Mesenteric fat pad (tissue), 1 donor: ENCODE results near the gene SORCS1. TPM values are rescaled to one million over a fixed set of nuclear protein-coding genes. Genes with fewer than 3 reads are reported as not detected.
"Not testable (repeated sequence)": the region's sequence is repeated elsewhere in the genome, so short reads cannot be mapped to it uniquely, and the experiment has no call there.

Source experiments
- DNase-seq: peaks from one replicate; pipeline ENCODE4 v3.0.0-alpha.2; 2020; ENCODE audit warnings: low spot score
- total RNA-seq: library from RNA; stranded (reverse); fragmentation: NEBNext Ultra II Directional; extraction: Animal tissue kit (Norgen Biotek cat#: 25700); gene quantifications from one replicate; pipeline ENCODE4 v1.2.1, GENCODE V29; 2021
- donor health status: DM: yes; HTN: yes; CAD: no.

SORCS1 gene
- total RNA-seq, 1 donor from 2014 or later: 0.16 TPM

DNA sequence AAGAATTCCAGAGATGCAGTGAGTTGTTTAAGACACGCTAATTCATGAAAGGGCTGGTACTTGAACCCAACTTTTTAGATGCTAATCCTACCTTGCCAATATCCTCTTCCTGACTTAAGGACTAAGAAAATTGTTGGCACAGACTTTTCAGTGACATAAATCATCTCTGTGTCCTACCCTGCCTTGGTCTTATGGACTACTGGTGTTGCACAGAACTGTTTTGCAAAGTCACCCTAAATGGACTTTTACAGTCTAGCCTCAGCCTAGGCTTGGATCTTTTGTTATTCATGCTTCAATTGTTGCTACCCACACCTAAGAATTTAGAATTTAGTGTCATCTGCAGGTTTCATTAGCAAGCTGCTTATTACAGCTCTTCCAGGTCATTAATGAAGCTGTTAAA, 112.7 kb downstream of the SORCS1 start:
- no peak for DNase-seq

DNA sequence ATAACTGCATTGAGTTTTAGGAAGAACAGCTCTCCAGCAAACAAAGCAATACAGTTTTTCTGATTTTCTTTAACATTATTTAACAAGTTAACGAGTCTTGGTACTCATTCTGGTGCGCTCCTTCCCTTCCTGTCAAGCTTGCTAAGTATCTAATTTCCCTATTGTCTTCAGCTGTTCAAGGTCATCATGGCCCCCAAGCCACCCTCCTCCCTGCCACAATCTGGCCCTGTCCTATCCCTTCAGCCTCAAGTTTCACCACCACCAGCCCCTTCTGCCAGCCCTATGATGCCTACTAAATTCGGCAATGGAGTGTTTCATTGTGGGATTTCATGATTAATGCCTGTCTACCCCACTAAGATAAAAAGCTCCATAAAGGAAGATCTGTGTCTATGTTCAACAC, 121.0 kb downstream of the SORCS1 start:
- DNase-seq: no peak

DNA sequence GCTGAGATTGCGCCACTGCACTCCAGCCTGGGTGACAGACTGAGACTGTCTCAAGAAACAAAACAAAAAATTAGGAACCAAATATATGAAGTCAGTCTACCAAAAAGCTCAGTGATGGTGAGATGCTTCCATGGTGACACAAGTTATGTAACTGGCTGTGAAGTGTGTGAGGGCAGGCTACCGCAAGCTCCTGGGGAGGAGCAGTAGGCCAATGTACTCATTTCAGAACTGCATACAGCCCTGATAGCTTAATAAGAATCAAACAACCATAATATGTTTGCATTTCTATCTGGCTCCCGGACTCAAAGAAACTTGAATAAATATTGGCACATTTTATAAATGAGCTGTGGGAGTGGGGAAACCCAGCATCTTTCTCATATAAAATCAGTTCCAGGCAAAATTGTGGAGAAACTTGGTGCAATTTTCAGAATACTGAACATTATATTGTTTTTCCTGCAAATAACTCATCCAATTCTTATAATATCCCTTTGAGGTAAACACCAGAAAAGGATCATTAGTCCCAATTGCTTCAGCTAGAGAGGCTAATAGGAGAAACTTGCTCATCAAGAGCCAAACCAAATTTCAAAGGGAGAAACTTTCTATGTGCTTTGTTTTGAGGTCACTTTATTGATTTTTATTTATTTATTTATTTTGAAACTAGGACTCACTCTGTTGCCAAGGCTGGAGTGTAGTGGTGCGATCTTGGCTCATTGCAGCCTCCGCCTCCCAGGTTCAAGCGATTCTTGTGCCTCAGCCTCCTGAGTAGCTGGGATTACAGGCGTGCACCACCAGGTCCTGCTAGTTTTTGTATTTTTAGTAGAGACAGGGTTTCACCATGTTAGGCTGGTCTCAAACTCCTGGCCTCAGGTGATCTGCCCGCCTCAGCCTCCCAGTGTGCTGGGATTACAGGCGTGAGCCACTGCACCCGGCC, 127.0 kb downstream of the SORCS1 start:
- no peak for DNase-seq

DNA sequence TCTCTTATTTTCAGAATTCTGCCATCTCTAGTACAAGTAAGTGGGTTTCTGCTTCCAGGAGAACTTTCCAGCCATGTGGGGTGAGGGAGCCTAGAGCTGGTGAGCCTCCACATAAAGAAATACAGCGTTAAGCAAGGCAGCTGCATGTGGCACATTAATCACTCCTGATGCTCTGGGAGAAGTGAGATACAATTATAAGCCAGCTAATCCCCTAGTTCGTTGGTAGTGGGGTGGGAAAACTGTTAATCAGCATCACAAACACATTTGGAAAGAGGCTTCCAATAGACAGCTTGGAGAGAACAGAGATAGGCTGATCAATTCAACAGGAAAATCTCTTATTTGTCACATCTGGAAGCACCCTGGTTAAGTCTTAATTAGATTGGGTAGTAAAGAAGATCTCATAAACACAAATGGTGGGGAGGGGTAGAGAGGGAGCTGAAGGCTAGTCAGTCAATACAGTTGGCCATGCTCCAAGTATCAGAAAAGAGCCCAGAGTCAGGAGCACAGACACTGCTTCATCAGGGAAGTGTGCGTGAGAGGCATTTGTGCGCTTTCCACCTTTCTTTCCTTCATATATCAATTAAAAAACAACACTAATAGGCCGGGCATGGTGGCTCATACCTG, 130.6 kb downstream of the SORCS1 start:
- no peak for DNase-seq

DNA sequence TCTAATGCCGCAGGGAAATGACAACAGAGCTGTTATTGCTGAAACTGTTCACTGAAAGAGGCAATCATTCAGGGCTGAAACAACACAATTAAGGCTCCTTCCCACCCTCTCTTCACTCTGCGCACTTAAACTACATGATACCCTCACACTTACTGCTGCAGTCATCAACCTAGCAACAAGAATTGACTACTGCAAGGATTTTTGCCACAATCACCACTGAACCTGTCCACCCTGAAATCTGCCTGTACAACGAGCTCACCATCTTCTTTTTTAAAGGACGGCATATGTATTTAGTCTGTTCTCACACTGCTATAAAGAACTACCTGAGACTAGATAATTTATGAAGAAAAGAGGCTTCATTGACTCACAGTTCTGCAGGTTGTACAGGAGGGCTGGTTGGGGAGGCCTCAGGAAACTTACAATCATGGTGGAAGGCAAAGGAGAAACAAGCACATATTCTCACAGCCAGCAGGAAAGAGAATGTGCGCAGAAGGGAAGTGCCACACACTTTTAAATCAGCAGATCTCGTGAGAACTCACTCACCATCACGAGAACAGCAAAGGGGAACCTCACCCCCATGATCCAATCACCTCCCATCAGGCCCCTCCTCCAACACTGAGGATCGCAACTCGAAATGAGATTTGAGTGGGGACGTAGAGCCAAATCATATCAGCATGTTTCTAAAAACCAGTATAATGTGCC, 131.7 kb downstream of the SORCS1 start:
- DNase-seq: no peak

DNA sequence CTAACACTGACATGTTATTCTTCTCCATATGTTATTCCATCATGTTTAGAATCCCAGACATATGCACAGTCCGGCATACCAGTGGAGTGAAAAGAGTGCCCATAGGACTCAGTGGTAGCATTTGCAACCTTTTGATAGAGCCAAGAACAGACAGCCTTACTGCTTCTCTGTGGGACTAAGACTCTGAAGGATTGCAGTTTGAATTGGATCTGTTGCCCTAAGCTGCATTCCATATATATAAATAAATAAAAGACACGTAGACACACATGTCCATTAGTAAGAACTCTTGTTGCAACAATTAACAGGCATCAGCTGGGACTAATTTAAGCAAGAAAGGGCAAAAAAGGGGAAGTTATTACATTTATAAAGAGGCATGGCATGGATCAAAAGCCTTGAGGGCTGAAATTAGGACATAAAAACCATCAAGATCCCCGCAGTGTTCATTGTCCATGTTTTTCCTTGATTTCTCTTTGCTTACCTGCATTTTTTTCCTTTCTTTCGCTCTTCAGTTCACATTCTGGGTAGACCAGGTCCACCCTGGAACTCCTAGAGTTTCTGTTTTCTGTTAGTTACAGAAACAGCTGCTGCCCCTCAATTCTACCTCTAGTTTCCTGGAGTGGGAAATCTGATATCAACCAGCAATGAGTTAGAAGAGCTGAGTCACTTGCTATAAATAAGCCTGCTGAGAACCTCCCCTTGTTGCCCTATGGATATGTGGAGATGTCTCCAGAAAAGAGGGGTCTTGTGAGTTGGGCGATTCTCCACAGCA, 132.4 kb downstream of the SORCS1 start:
- no peak for DNase-seq

DNA sequence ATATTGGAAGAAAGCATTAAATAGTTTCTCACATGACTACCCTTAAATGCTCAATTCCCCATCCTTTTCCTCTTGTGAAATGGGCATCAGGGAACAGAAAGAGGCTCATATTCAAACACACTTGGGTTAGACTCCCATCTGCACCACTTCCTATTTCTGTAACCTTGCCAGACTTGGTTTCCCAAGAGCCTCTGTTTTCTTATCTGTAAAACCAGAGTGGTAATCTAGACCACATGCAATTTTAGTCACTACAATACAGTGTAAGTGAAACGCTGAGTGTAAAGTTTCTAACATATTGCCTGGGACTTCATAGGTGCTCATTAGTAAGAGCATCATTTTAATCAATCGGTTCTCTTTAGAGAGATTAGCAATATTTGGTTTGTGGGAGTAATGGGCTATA, 136.3 kb downstream of the SORCS1 start:
- DNase-seq: no peak

DNA sequence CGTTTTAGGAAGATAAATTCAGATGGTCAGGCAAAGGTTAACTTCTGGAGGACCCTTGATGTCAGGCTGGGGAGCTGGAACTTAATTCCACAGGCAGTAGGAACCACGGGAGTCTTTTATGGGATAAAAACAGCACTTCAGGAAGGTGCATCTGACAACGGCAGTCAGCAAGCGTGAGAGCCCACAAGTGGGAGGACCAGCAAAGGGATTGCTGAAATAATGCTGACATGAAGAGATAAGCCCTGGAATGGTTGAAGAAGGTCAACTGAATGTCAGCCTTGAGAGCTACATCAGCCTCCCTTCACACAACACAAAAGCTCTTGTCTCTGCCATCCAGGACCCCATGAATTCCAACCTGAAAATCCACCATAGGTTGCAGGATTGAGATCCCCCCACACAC, 138.8 kb downstream of the SORCS1 start:
- DNase-seq: no peak

DNA sequence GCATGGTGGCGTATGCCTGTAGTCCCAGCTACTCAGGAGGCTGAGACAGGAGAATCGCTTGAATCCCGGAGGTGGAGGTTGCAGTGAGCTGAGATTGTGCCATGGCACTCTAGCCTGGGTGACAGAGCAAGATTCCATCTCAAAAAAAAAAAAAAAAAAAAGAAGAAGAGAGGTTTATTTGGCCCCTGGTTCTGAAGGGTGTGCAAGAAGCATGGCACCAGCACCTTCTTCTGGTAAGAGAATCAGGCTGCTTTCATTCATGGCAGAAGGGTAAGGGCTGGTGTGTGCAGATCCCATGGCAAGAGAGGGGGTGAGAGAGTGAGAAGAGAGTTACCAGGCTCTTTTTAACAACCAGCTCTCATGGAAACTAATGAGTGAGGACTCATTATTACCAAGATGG, 140.5 kb downstream of the SORCS1 start:
- not testable (repeated sequence) for DNase-seq

DNA sequence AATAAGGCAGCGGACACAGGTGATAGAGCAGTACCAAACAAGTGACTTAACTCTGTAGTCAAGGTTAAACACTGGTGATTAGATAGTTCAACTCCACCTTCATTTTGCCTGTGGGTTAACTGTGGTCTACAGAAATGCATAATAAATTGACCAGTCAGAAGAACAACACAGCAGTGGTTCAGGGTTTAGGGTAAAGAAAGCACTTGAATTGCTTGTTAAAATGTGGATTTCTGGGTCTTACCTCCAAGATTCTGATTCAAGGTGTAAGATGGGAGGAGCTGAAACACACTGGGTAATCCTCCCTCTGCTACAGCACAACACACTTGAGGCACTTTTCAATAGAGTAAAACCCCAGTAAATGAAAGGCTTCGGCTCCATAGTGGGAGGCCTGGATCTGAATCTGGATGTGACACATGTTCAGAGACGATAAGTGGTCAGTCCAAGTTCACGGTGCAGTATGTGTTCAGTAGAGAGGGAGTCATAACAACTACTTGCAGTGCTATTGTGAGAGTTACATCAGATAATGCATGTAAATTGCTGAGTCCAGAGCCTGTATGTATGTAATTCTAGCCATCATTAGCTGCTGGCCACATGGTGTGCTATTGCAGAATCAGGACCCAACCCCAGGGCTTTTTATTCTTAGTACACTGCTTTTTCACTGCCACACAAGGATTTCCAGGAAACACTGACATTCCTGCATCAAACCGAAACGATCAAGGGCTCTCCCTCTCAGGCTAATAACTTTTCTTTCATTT, 141.7 kb downstream of the SORCS1 start:
- DNase-seq: no peak

DNA sequence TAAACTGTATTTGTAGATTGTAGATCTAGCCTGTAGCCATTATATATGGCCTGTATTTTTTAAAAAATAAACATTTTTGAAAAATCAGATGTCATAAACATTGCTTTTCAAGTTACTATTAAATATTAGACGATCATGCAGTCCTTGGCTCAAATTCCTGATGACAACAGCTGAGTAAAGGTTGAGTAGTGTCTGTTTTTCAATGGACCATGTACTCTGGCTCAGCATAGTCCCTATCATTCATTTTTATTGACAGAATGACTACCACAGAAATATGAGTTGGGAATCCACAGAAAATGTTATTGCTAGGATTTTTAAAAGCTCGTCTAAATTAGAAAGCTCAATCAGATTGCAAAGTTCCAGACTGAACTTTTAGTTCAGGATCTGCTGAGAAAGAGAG, 145.4 kb downstream of the SORCS1 start:
- no peak for DNase-seq

DNA sequence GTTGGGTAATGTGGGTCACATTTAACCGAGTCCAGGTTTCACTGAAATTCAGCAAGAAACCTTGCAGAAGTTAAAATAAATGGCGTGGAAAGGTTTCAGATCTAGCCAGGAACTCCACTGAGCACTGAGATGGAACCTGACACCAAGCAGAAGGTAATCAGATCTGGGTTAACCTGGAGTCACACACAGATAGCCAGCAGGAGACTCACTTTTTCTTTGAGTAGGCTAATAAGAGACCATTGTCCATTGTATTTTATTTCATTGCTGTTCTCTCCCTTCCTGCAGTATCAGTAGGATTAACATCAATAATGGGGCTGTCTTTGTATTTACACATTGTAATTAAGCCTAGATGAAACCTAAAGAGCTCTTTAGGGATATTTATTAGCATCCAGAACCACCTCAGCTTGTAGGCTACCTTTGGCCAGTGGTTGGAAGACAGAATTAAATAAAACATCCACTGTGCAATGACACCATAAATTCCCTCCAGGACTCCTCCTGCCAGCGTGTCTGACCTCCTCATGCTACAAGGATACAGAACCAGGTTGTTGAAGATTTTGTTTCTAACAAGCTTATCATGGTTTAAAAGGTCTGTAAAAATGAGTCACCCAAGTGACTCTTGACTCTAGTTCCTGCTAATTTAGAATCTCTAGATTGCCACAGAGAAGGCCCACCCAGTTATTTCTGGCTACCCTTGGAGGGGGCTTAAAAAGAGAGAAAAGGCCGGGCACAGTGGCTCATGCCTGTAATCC, 151.1 kb downstream of the SORCS1 start:
- no peak for DNase-seq

DNA sequence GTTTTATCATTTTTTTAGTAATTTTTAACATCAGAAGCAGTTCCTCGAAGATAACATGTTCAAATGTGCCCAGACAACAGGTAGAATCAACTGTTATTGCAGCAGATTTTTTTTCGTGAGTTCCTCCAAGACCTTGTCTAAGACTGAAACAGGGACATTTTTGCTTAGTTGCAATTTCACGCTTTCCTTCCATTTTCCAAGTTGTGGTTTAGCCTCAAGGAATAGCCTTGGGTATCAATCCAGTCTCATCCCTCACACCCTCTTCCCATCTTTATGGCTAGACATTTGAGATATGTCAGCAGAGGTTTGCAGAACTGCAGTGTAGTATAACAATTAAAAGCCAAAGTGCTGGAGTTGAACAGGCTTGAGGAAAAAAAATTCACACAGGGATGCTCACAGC, 152.5 kb downstream of the SORCS1 start:
- DNase-seq: no peak

DNA sequence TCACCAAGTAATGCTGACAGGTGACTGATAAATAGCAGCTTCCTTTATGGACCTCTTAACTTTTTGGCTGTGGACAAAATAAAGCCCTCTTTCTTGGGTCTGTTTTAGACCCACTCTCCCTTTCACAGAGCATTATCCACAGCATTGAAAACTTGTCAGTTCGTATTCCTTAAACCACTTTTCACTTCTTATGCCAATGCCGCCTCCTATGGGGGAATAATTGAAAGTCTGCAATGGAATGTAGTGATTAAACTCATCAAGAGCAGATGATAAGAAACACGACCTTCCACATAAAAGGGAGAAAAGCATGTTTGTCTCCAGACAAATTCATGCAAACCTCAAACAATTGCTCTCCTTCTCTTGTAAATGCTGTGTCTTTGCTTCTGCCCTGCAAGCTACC, 153.4 kb downstream of the SORCS1 start:
- DNase-seq: no peak

DNA sequence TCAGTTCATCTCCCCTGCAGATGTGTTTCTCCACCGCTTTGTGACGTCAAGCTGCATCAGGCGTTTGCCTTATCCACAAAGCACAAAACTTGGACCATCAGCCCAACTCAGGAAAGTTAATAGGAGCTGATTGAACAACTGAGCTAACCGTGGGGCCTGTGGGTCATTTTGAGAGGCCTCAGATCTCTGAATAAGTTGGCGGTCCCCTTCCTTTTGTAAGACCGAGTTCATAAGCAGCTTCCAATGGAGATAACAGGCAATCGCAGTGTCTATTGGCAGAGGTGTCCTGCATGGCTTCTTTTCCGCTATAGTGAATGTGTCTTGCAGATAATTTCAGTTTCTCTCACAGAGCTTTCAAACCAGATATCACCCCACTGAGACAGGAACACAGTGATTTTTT, 154.0 kb downstream of the SORCS1 start:
- DNase-seq: no peak

DNA sequence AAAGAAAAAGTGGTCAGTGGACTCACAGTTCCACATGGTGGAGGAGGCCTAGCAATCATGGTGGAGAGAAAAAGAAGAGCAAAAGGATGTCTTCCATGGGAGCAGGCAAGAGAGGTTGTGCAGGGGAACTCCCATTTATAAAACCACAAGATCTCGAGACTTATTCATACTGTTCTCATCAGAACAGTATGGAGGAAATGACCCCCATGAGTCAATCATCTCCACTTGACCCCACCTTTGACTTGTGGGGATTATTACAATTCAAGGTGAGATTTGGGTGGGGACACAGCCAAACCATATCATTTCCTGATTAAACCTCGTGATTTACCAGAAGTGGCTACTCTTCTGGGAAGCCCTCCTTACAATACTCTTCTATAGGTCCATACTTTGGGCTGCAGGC, 160.1 kb downstream of the SORCS1 start:
- no peak for DNase-seq

DNA sequence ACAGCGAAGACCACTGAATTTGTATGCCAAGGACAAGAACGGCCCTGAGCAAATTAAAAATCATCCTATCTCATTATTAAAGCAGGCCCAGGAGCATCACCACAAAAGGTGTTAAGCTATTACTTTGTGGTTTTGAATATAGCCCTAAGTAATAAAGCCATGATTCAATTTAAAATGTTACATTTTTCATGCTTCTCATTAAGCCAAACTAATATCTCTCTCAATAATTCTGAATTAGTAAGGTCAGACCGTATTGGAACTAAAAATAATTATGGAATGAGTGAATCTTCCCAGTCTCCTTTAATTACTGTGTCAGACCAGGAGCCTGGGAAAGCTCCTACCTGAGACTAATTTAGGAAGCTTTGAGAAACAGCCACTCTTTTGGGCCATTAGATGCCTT, 162.4 kb downstream of the SORCS1 start:
- no peak for DNase-seq

DNA sequence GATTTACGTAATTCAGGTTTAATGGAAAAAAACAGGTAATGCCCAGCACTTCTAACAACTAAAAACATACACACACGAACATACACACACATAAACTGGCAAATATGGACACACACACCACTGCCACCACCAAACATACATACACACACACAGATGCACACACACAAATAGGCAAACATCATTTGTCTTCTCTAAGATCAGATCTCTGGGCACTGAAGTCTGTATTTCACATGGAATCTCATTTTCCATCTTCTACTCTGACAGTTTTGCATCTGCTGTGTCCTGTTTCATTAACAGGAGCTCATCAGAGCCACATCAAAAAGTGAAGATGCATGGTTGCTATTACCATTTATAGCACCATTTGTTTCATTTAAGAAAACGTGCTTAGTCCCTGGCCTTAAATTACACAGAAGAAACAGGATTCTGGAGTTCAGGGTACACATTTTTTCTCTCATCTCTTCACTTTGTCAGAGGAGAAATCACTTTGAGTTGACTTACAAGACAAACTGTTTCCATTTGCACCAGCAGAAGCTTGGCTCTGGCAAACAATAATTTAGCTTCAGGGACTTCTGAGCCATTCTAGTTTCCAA, 165.3 kb downstream of the SORCS1 start:
- DNase-seq: no peak

DNA sequence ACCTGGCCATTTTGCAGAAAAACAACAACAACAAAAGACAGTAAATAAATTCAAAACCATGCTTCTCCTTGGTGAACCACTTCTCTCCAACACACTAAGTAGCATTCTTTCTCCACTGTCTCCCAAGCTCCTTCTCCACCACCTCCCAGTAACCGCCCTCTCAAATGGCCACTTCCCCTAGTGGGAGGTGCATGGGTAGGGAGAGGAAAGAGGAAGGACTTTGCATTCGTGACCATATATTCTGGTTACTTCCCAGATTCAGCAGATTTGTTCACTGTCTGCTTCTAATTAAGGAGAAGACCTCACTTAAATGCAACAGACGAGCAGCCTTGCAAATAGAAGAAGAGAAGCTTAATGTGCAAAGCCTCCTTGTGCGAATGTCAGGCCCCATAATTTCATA, 166.8 kb downstream of the SORCS1 start:
- DNase-seq: no peak

DNA sequence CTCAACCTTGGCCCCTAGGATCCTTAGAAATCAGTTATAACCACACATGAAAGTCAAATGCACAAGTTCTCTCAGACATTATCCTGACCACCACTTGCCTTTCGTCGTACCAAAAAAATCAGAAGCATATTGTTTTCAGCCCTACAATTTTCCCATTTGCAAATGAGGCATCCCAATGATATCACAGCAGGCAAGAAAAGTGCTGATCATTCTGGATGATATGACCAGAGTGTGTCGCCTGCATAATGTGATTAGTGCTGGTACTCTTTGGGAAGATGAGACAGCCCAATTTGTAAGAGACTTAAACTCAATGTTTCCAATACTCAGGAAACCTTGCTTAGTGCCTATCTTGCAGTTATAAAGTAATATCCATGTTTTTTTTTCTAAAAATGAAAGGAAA, 168.0 kb downstream of the SORCS1 start:
- DNase-seq: no peak
